Measurements from ENCODE around the gene EIF5. TPM values are rescaled to one million over a fixed set of nuclear protein-coding genes. Genes with fewer than 3 reads are reported as not detected.

The EIF5 gene
- total RNA-seq, 1 donor from 2014 or later = 187 TPM

DNA sequence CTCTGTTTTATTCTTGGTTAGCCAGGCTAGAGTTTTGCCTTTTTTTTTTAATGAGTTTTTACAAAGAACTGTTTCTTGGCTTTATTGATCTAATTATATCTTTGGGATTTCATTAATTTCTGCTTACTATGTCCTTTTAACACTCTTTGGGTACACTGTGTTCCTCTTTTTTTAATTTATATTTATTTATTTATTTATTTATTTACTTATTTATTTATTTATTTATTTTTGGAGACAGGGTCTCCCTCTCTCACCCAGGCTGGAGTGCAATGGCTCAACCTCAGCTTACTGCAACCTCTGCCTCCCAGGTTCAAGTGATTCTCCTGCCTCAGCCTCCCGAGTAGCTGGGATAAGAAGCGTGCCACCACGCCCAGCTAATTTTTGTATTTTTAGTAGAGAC lies 36.0 kb downstream of the EIF5 start:
- TF ChIP-seq, protein P1, sequence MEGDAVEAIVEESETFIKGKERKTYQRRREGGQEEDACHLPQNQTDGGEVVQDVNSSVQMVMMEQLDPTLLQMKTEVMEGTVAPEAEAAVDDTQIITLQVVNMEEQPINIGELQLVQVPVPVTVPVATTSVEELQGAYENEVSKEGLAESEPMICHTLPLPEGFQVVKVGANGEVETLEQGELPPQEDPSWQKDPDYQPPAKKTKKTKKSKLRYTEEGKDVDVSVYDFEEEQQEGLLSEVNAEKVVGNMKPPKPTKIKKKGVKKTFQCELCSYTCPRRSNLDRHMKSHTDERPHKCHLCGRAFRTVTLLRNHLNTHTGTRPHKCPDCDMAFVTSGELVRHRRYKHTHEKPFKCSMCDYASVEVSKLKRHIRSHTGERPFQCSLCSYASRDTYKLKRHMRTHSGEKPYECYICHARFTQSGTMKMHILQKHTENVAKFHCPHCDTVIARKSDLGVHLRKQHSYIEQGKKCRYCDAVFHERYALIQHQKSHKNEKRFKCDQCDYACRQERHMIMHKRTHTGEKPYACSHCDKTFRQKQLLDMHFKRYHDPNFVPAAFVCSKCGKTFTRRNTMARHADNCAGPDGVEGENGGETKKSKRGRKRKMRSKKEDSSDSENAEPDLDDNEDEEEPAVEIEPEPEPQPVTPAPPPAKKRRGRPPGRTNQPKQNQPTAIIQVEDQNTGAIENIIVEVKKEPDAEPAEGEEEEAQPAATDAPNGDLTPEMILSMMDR (conservative IDR thresholded peaks at IDR 0.05; ENCODE audit: low read depth, low read length) = no peak
- no peak for DNase-seq (ENCODE audit: low read depth)
- no peak overlapping the region for H3K4me3 ChIP-seq (ENCODE audit: low read depth, low read length)

DNA sequence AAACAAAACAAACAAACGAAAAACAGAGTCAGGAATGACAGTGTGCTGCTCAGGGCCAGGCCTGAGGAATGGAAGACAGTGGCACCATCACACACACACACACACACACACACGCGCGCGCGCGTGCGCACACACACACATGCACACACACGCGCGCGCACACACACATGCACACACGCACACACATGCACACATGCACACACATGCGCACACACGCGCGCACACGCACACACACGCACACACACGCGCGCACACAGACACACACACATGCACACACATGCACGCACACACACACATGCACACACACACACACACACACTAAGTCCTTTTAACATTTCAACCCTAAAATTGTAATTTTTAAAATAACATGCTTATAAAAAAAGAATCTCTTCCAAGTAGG lies 38.0 kb downstream of the EIF5 start:
- no peak overlapping the region for H3K4me3 ChIP-seq (ENCODE audit: low read depth, low read length)
- no peak for DNase-seq (ENCODE audit: low read depth)
- TF ChIP-seq, protein P1 (conservative IDR thresholded peaks at IDR 0.05; ENCODE audit: low read depth, low read length) = no peak

DNA sequence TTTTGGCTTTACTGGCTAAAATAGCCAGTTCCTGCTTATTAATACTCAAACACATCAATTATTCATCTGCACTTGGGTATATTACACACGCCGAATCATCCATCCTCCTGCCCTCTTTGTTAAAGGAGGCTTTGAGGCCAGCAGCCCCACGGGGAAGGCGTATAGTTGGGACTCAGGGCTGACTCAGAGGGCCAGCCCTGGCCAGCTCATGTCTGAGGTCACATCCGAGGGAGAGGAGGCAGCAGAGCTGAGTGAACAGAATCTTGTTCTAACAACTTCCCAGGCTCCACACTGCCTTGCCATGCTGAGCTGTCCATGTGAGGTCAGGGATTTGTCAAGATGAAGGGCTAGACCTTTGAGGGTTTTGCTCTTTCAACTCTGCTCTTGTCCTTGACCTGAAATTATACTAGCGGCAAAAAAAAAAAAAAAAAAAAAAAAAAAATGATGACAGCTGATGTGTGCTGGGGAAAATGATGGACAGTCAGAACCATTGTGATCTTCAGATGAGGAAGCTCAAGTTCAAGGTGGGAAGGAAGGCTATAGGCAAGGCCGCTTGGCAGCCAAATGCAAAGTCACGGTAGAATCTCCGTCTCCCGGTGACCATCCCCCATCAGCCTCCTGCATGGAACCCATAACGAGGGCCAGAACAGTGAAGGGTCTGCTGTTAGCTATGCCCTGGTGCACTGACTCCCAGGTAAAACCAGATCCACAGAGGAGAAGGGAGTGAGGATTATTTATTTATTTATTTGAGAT lies 38.7 kb downstream of the EIF5 start:
- DNase-seq (ENCODE audit: low read depth) = peak; percentile 57
- TF ChIP-seq, protein P1 (conservative IDR thresholded peaks at IDR 0.05; ENCODE audit: low read depth, low read length) = no peak
- H3K4me3 ChIP-seq (ENCODE audit: low read depth, low read length) = no peak overlapping the region

DNA sequence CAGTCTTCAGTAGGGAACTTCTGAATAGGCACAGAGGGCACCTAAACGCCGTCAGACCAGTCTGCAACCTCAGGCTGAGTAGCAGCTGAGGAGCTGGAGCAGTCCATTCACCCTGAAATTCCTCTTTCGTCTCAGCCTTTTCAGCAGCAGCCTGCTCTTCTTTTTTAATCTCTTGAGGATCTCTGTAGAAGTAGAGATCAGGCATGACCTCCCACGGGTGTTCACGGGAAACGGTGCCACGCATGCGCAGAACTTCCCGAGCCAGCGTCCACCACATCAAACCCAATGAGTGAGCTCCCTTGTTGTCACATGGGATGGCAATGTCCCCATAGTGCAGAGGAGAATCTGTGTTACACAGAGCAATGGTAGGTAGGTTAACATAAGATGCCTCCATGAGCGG lies 40.1 kb downstream of the EIF5 start:
- TF ChIP-seq, protein P1 (conservative IDR thresholded peaks at IDR 0.05; ENCODE audit: low read depth, low read length) = no peak
- no peak overlapping the region for H3K4me3 ChIP-seq (ENCODE audit: low read depth, low read length)
- DNase-seq (ENCODE audit: low read depth) = no peak

DNA sequence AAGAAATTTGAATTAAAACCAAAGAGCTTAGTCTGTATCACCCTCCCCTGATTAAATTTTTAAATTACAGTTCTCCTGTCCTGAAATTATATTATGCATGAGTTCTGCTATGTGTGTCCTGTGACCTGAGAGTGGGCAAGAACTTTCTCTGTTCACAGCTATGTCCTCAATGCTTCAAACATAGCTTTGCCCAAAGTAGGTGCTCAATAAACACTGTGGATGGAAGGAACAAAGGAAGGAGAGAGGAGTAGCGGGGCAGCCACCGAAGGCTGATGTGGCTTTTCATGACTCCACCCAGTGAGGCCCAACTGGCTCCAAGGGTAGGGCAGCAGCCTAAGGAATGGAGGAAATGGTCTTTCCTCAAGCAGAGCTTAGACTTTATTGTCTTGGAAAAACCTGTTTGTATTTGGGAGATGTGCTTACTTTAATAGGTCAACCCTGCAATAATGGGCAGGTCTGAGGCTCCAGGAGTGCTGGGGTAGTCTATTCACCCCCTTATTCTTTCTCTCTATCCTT lies 43.5 kb downstream of the EIF5 start:
- DNase-seq (ENCODE audit: low read depth) = no peak
- TF ChIP-seq, protein P1 (conservative IDR thresholded peaks at IDR 0.05; ENCODE audit: low read depth, low read length) = no peak
- H3K4me3 ChIP-seq (ENCODE audit: low read depth, low read length) = no peak overlapping the region

DNA sequence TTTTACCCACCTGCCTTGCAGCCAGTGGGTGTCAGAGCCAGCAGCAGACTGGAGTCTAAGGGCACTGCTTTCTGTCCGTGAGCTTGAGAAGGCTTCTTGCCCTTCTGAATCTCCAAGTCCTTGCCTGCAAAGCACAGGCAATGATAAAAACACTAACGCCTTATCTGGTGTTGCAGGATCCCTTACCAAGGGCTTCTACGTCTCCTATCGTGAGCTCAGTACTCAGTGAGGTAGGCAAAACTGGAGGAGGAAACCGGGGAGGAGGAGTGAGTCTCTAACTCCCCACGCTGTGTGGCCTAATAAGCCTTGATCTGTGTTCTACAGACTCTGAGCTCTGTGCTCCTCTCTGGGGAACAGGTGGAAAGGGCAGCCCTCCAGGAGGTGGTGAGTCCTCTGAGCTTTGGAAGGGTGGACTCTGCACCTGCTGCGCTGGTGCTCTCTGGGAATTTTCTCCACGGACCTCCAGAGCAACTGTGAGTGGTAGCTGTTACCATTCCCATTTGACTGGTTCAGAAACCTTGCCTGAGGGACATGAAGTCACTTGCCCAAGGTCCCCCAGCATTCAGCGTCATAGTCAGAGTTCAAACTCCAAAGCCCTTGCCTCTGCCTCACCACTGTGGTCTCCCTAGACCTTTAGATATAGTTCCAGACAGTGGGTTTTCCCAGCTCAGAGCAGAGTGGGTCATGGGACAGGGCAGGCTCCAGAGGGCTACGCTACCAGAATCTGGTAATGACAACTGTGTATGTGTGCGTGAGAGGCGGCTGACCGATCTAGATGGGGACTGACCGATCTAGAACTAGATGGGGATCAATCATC lies 44.2 kb downstream of the EIF5 start:
- no peak for DNase-seq (ENCODE audit: low read depth)

More for the DNA sequence above, 44.2 kb downstream of the EIF5 start:
- no peak overlapping the region for H3K4me3 ChIP-seq (ENCODE audit: low read depth, low read length)
- TF ChIP-seq, protein P1 (conservative IDR thresholded peaks at IDR 0.05; ENCODE audit: low read depth, low read length) = no peak

All from epithelial cell of proximal tubule (primary cell).